GM21529 (cell line): ENCODE results near the gene INSYN1.

ENCODE experiments used
- ATAC-seq: cut with Tn5 transposase; IDR thresholded peaks from one replicate; pipeline ENCODE4 v1.9.1; 2021; ENCODE audit not compliant: unreplicated experiment

INSYN1 gene

GRCh38 chr15:73694419-73694818 lies 58.7 kb downstream of the INSYN1 start:
- ATAC-seq: no peak

- no peak for ATAC-seq
Observed at GRCh38 chr15:73691396-73691795, 61.8 kb downstream of the INSYN1 start.

- no peak for ATAC-seq
Observed at GRCh38 chr15:73688455-73688854, 64.7 kb downstream of the INSYN1 start.

- no peak for ATAC-seq
Observed at GRCh38 chr15:73687351-73687750, 65.8 kb downstream of the INSYN1 start.

GRCh38 chr15:73686781-73687256 lies 66.3 kb downstream of the INSYN1 start:
- ATAC-seq: no peak

- ATAC-seq: no peak
Observed at GRCh38 chr15:73685981-73686380, 67.2 kb downstream of the INSYN1 start.
